ENCODE measurements around the gene PAX2.

PAX2 gene

DNA sequence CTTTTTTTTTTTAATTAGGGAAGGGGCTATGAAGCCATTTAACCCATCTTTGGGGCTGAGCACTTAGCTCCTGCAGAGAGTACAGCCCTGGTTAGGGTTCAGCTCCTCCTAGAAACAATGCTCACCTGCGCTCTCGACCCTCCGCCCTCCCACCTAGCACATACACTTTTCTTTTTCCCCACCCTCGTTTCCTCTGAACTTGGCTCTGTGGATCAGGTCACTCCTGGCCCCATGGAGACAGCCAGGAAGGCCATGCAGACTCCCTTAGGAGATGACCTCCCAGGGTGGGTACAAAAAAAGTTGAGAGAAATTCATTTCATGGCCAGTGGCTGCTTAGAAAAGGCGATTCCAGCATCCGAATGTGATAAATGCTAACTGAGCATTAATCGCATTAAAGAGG is 15.8 kb downstream of the PAX2 start:
- DNase-seq = no peak

DNA sequence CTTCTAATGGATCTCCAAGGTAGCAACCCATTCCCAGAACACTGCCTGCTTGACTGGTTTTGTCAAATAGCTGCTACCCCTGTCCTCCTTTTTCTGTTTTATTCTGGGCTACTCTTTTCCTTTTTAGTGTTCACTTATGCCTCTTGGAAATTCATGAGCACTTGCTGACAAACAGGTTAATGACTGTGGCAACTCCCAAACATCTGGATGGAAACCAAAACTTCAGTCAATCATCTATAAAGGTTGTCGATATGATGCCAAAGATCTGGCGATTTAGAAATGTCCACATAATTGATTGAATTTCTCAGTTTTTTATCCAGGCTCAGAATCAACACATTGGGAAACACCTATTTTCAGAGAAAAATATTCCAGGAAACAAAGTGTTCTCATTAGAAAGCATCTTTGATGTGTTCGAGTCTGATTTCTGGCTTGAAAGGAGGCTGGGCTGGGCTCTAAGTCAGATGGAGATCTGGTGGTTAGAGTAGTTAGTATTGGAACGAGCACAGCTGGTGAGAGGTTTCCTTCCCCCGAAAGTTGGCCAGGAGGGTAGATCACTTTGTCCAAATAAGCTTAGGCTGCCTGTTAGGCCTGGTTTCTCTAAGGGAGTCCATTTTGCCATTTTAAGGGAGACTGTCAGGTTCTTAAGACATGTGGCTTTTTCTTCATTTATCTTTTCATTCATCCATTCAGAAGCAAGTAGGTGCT is 17.8 kb downstream of the PAX2 start:
- no peak for DNase-seq

GRCh38 chr10:100766693-100767421 is 21.5 kb downstream of the PAX2 start:
- no peak for DNase-seq

DNA sequence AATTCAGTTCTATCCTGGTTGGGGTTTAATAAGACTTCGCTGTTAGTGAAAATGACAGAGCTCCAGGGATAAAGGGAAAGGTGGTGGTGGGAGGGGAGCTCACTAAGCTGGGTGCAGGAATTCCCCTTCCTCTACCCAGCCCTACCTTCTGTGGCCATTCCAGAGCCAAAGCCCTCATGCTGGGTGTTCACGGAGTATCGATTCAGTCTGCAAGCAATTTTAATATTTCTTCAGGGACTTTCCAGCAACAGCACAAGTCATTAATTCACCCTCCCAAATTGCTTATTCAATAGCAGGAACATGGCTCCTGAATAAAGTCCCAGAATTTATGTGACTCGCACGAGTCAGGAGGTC is 22.0 kb downstream of the PAX2 start:
- DNase-seq = no peak

DNA sequence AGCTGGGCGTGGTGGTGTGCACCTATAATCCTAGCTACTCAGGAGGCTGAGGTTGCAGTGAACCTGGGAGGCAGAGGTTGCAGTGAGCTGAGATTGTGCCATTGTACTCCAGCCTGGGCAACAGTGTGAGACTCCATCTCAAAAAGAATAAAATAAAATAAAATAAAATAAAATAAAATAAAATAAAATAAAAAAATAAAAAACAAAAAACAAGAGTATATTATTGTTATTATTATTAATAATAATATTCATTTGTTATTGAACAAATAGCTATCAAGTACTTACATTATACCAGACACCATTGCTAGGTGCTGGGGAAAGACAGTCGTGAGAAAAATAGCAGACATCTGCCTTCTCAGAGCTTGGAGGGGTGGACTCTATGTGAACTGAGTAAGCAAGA is 24.1 kb downstream of the PAX2 start:
- no peak for DNase-seq

DNA sequence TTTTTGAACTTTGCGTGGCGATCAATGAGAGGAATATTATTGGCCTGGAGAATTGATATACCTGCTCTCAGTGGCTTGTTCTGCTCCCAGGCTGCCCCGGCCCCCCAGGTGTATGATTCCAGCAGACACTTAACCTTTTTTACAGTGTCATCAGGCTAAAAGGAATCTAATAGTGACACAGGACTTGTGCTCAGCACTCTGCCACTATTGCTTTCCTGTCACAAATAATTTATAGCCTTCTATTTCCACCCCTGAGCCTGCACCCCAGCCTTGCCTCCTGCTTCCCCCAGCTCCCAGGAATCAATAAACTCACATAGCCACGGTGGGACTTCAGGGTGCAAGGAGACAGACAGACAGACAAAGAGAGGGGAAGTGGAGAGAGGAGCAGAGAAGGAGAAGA is 28.3 kb downstream of the PAX2 start:
- DNase-seq = no peak

- DNase-seq = no peak
Observed at GRCh38 chr10:100774223-100774622, 28.8 kb downstream of the PAX2 start.

DNA sequence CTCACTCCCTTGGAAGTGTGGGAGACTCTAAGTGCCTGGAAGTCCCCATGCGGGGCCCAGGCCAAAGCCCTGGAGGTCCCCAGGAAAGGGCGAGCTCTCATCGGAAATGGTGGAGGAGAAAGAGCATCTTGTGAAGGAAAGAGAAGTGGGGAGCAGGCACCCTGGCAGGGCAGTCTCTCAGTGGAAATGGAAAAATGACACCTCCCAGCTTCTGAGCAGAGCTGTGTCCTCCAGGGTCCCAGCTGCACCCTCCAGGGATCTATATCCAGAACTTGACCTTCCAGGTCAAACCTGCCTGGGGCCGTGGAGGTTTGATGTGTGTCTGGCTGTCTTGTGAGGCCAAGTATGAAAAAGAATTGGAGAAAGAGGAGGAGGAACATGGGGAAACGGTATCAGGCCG is 29.5 kb downstream of the PAX2 start:
- DNase-seq = no peak

DNA sequence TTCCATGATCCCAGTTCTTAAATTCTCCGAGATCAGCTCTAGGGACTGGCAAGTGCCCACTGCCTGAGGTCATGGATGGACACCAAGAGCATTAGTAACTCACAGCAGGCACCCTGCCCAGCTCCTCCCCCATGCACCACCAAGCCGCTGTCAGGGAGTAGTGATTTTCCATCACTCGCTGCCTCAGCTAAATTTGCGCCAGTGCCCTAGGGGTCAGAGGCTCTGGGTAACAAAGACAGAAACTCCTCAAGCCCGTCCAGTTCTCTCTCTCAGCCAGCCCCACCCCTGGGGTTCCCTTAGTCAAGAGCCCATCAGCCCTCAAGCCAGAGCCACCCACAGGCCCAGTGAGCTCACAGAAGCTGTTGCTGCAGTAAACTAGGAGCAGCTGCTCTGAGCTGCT is 30.0 kb downstream of the PAX2 start:
- no peak for DNase-seq

GRCh38 chr10:100775871-100776270 is 30.5 kb downstream of the PAX2 start:
- DNase-seq = no peak

DNA sequence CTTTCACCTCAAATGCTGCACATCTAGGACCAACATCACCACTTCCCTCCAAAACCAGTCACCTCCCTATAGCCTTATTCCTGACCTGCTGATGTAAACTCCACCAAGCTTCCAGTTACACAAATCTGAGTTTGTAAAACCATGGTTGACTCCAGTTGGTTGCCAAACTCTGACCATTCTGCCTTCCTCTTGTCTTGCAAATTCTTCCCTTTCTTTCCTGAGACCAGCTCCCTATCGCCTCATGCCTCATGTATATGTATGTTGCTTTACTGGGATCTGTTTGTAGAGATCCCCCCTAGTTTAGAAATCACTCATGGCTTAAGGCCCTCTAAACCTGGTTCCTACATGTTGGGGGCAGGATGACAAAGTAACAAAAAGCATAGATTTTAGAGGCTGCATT is 31.3 kb downstream of the PAX2 start:
- DNase-seq = no peak

- no peak for DNase-seq
Observed at GRCh38 chr10:100779329-100779728, 33.9 kb downstream of the PAX2 start.

GRCh38 chr10:100780324-100780723 is 34.9 kb downstream of the PAX2 start:
- DNase-seq = no peak

DNA sequence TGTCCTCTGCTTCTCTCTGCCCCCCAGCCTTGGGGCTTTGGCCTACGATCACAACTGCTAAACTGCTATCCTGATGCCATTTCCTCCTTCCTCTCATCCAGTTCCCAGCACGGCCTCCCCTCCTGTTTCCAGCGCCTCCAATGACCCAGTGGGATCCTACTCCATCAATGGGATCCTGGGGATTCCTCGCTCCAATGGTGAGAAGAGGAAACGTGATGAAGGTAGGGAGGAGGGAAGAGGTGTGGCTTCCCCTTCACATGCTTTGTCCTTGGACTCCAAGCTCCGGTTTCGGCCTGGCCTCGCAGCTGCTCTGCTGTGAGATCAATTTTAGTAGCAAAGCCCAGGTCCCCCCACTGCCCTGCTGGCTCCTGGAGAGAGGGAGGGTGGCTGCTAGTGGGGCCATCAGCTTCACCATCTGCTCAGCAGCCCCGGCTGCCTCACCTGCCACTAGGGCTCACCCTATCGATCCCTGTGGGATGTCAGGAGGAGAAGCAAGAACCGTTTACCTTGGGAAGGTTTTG is 35.8 kb downstream of the PAX2 start:
- no peak for DNase-seq

DNA sequence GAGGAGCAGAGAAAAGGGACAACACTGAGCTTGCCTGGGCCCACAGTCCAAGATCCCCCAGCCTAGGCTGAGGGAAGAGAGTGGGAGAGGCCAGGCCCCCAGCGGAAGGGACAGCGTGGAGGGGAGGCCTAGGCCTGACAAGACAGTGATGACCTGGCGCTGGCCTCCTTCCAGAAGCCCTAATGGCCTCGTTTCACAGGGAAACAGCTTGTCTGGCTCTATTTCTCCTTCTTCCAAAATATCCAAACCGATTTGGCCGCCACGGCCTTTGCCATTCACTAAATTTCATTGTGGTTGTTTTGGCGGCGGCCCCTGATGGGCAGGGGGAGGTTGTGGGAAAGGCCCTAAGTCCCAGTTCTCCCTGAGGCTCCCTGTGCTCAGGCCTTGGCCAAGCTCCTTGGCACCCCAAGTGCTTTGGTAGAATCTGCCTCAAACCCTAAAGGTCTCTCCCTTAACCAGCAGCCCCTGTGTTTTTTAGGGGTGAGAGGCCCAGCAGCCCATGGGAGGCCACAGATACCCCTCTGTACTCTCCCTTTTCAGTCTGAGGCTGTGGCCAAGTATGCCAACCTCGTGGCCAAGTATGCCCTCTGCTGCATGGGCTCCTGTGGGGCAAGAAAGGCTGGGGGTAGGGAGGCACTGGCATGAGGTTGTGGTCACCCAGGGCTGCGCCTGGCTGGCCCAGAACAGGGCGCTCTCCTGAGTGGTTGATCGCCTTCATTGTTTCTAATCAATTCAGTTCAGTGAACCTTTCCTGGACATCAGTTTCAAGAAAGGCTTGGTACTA is 37.3 kb downstream of the PAX2 start:
- no peak for DNase-seq

GRCh38 chr10:100784126-100784525 is 38.7 kb downstream of the PAX2 start:
- no peak for DNase-seq

DNA sequence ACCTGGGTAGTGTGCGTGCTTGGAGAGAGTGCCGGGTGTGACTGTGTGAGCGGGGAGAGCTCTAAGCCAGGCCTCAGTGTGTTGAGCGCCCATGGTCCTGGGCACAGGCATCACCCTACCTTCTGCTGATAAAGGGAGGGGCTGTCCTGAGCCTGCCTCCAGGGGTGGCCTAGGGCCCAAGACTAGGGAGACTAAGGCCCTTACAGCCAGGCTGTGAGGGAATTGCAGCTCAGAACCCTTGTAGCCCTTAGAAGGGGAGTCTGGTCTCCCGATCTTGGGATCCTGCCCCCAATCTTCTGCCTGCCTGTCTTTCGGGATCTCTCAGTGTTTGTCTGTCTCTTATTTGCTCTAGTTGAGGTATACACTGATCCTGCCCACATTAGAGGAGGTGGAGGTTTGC is 41.2 kb downstream of the PAX2 start:
- no peak for DNase-seq

GRCh38 chr10:100788002-100788903 is 42.9 kb downstream of the PAX2 start:
- no peak for DNase-seq

GRCh38 chr10:100790761-100791208 is 45.4 kb downstream of the PAX2 start:
- no peak for DNase-seq

- no peak for DNase-seq
Observed at GRCh38 chr10:100791369-100792058, 46.1 kb downstream of the PAX2 start.

DNA sequence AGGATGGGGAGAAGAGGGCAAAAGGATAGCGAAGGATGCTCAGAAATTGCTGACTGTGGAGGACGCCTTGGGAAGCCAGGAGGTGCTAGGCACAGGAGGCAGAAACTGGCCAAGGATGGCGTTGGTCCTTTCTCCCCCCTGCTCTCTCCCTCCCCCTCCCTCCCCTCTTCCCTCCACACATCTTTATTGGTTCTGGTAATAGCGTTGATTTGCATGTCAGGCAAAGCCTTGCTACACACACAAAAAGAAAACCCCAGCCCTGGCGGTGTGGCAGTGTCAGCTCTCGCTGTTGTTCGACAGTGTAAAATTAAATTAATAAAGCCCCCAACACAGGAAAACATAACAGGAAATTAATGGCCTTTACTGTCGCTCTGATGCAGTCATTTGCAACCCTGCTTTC is 47.2 kb downstream of the PAX2 start:
- no peak for DNase-seq

DNA sequence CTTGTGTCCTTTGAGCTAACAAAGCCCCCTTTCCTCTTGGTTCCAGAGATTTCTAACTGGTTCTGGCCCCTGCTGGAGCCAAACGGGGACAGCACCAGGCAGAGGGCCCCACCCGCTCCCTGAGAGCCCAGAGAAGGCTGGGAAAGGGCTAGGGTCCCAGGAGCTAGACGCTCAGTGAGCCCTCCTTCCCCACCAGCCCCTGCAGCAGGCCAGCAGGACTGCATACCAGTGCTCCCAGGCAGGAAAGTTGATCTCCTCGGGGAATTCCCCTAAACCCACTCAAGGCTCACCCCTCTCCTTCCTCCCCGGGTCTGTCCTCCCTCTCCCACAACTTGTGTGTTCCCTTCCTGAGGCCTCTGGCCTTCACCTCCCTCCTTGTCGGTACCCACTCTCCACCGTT is 47.7 kb downstream of the PAX2 start:
- no peak for DNase-seq
